CD14-positive monocyte (primary cell): ENCODE data around the gene GDPGP1. TPM values are rescaled to one million over a fixed set of nuclear protein-coding genes. Genes with fewer than 3 reads are reported as not detected.

Source experiments
- DNase-seq, 3 donors: peaks; one replicate each; pipeline ENCODE4 v3.0.0-alpha.2; 2011 to 2022
- H2AFZ ChIP-seq: 2 replicates; pipeline ENCODE4 v1.6.0; 2012; ENCODE audit warnings: mild to moderate bottlenecking, low read depth, low read length, inconsistent platforms; ENCODE audit not compliant: insufficient read depth, poor library complexity, severe bottlenecking
- H3K27ac ChIP-seq, 2 donors: 1 replicate in 1 of 2; 2 replicates in 1 of 2; pipeline ENCODE4 v1.5.1; 2012 to 2013; ENCODE audit warnings: low read length in 2 of 2, control low read depth in 1 of 2, inconsistent platforms in 1 of 2, low read depth in 1 of 2, mild to moderate bottlenecking in 1 of 2
- H3K27me3 ChIP-seq, 2 donors: one replicate each; pipeline versions ENCODE4 v1.6.0 to v1.6.1; 2011 to 2013; ENCODE audit warnings: low read length in 2 of 2; ENCODE audit not compliant: control insufficient read depth in 2 of 2, insufficient read depth in 2 of 2
- H3K36me3 ChIP-seq, 2 donors: replicated peaks in 1 of 2; 1 replicate in 1 of 2; 2 replicates in 1 of 2; pipeline versions ENCODE4 v1.5.1 to v1.6.1; 2012 to 2013; ENCODE audit warnings: low read length in 2 of 2, control low read depth in 1 of 2, inconsistent platforms in 1 of 2, mild to moderate bottlenecking in 1 of 2; ENCODE audit not compliant: insufficient read depth in 2 of 2, control insufficient read depth in 1 of 2
- H3K4me1 ChIP-seq, 2 donors: 1 replicate in 1 of 2; 2 replicates in 1 of 2; pipeline versions ENCODE4 v1.5.1 to v1.6.1; 2012 to 2013; ENCODE audit warnings: low read length in 2 of 2, control low read depth in 1 of 2, inconsistent platforms in 1 of 2, mild to moderate bottlenecking in 1 of 2, moderate library complexity in 1 of 2; ENCODE audit not compliant: insufficient read depth in 2 of 2, control insufficient read depth in 1 of 2
- H3K4me2 ChIP-seq: replicated peaks from 2 replicates; pipeline ENCODE3; 2012; ENCODE audit warnings: low read length, moderate library complexity, mild to moderate bottlenecking; ENCODE audit not compliant: poor library complexity, severe bottlenecking; ENCODE audit errors: extremely low read depth
- H3K4me3 ChIP-seq, 3 experiments: fragments of 200-600 bp in 1 of 3; sonication (generic) in 1 of 3; replicated peaks in 1 of 3; 1 replicate in 2 of 3; 2 replicates in 1 of 3; pipeline ENCODE4 v1.5.1; 2011 to 2013; ENCODE audit warnings: low read length in 3 of 3, mild to moderate bottlenecking in 3 of 3, control low read depth in 2 of 3, low read depth in 2 of 3, inconsistent platforms in 1 of 3, moderate library complexity in 1 of 3
- H3K79me2 ChIP-seq: 2 replicates; pipeline ENCODE4 v1.6.0; 2012; ENCODE audit warnings: mild to moderate bottlenecking, control low read depth, inconsistent platforms, low read length, moderate library complexity; ENCODE audit not compliant: insufficient read depth
- H3K9ac ChIP-seq: 2 replicates; pipeline ENCODE4 v1.6.0; 2017; ENCODE audit warnings: low read length, mild to moderate bottlenecking; ENCODE audit not compliant: insufficient read depth, poor library complexity, severe bottlenecking
- H3K9me3 ChIP-seq, 2 donors: replicated peaks in 1 of 2; 1 replicate in 1 of 2; 2 replicates in 1 of 2; pipeline versions ENCODE4 v1.5.1 to v1.6.1; 2012 to 2013; ENCODE audit warnings: low read length in 2 of 2, control low read depth in 1 of 2; ENCODE audit not compliant: control insufficient read depth in 1 of 2, insufficient read depth in 1 of 2
- H4K20me1 ChIP-seq: 2 replicates; pipeline ENCODE4 v1.6.0; 2012; ENCODE audit warnings: mild to moderate bottlenecking, low read length, control low read depth, moderate library complexity; ENCODE audit not compliant: insufficient read depth
- H3K27ac Mint-ChIP-seq, 7 donors: one replicate each; pipeline ENCODE4 v1.8.0; 2020; ENCODE audit warnings: mild to moderate bottlenecking in 7 of 7, mixed read lengths in 7 of 7, moderate library complexity in 6 of 7, inconsistent platforms in 2 of 7
- H3K27me3 Mint-ChIP-seq, 3 donors: one replicate each; pipeline ENCODE4 v1.8.0; 2021 to 2022; ENCODE audit warnings: low read depth in 3 of 3, mild to moderate bottlenecking in 3 of 3, mixed read lengths in 3 of 3, moderate library complexity in 3 of 3, inconsistent platforms in 1 of 3
- H3K36me3 Mint-ChIP-seq, 2 donors: one replicate each; pipeline ENCODE4 v1.8.0; 2020; ENCODE audit warnings: mixed read lengths in 2 of 2, inconsistent platforms in 1 of 2, mild to moderate bottlenecking in 1 of 2
- H3K4me1 Mint-ChIP-seq: one replicate; pipeline ENCODE4 v1.8.0; 2020; ENCODE audit warnings: mild to moderate bottlenecking, mixed read lengths
- H3K4me3 Mint-ChIP-seq, 2 donors: one replicate each; pipeline ENCODE4 v1.8.0; 2020; ENCODE audit warnings: mild to moderate bottlenecking in 2 of 2, mixed read lengths in 2 of 2, moderate library complexity in 1 of 2
- H3K9me3 Mint-ChIP-seq, 7 donors: one replicate each; pipeline ENCODE4 v1.8.0; 2020 to 2022; ENCODE audit warnings: mixed read lengths in 7 of 7, mild to moderate bottlenecking in 6 of 7, moderate library complexity in 6 of 7, inconsistent platforms in 2 of 7
- CTCF ChIP-seq: fragments of 200-600 bp; IDR thresholded peaks from one replicate; pipeline ENCODE4 v1.8.0; 2022; ENCODE audit warnings: antibody characterized with exemption, mild to moderate bottlenecking
- WGBS: methylation state at CpG from one replicate; pipeline ENCODE4 v1.1.5; 2013; ENCODE audit warnings: missing lambda C conversion rate; ENCODE audit not compliant: insufficient coverage; 5-methylcytosine and 5-hydroxymethylcytosine counted together
- intact Hi-C, 2 donors: fragments of 100-400 bp; cut with micrococcal nuclease; formaldehyde crosslinking; loops; one replicate each; pipeline versions ENCODE4 v1.15.0 to v1.15.1; 2023
- polyA plus RNA-seq, 3 donors: library from polyadenylated mRNA; depleted of rRNA in 1 of 3; unstranded in 2 of 3; stranded (reverse) in 1 of 3; fragments of 300-500 nt in 2 of 3; fragments of >200 nt in 1 of 3; fragmentation: Illumina TruSeq in 2 of 3; gene quantifications; 1 replicate in 2 of 3; 2 replicates in 1 of 3; pipeline ENCODE4 v1.2.3, GENCODE V29; 2012 to 2021

The GDPGP1 gene
- polyA plus RNA-seq, 3 donors: 0.53 to 3.3 (median 0.91) TPM

GRCh38 chr15:90230610-90231009, 3.4 kb upstream of the GDPGP1 start:
- H3K36me3 ChIP-seq: peaks cover 49 to 52% of the 10 kb centered on the region in 2 donors
- H3K4me3 ChIP-seq: peak overlapping the region in 1 of 3 experiments; percentile 96
- H3K27ac Mint-ChIP-seq: peak overlapping the region; percentile 95 to 98 (median 96)

More at GRCh38 chr15:90230610-90231009, 3.4 kb upstream of the GDPGP1 start:
- peaks cover 48% of the 10 kb centered on the region for H4K20me1 ChIP-seq
- H2AFZ ChIP-seq: no peak overlapping the region
- H3K27me3 Mint-ChIP-seq: no peaks in the 10 kb centered on the region
- H3K36me3 Mint-ChIP-seq: peaks cover 52 to 63% of the 10 kb centered on the region in 2 donors
- no peaks in the 10 kb centered on the region for H3K27me3 ChIP-seq
- peaks cover 40% of the 10 kb centered on the region for H3K4me1 Mint-ChIP-seq
- H3K4me1 ChIP-seq: peaks cover 41 to 47% of the 10 kb centered on the region in 2 donors
- peak overlapping the region; percentile 94 for H3K4me2 ChIP-seq
- DNase-seq: no peak
- H3K9ac ChIP-seq: no peak overlapping the region
- WGBS: 91% methylated on average over 4 of the region's 8 CpGs
- H3K9me3 ChIP-seq: no peaks in the 10 kb centered on the region
- H3K9me3 Mint-ChIP-seq: peaks cover 0 to 1% (median 0%) of the 10 kb centered on the region in 7 donors
- peaks cover 32% of the 10 kb centered on the region for H3K79me2 ChIP-seq
- intact Hi-C loops: loop anchor here (5.0 to 10.0 kb wide), 3 partner anchors 37 to 656 kb away; partner anchors contain the start of genes IQGAP1 (in 1 of the 2), NGRN (in 1 of the 2) and TICRR (in 1 of the 2)
- TF ChIP-seq CTCF: no peak
- peak overlapping the region; percentile 80 to 86 for H3K27ac ChIP-seq
- peak overlapping the region in 1 of 2 donors; percentile 61 for H3K4me3 Mint-ChIP-seq
